Prostate gland (tissue), 2 donors: ENCODE data around the gene CD300E.

Experiments
- POLR2A ChIP-seq: fragments of 450-650 bp; IDR thresholded peaks from one replicate; pipeline ENCODE4 v1.6.1; 2016; ENCODE audit warnings: antibody characterized with exemption, mild to moderate bottlenecking
- POLR2AphosphoS5 ChIP-seq: sonication (generic); formaldehyde crosslinking; IDR thresholded peaks from one replicate; pipeline ENCODE4 v1.6.1; 2017; ENCODE audit warnings: antibody characterized with exemption
- TF ChIP-seq, protein P1 (sequence below), 4 experiments: fragments of 200-600 bp in 2 of 4; fragments of 450-650 bp in 2 of 4; sonication (generic) in 2 of 4; IDR thresholded peaks; 1 replicate in 3 of 4; 2 replicates in 1 of 4; pipeline ENCODE4 v1.5.1; 2016 to 2019; ENCODE audit warnings: antibody characterized with exemption in 4 of 4, mild to moderate bottlenecking in 2 of 4, moderate library complexity in 2 of 4

DNA sequence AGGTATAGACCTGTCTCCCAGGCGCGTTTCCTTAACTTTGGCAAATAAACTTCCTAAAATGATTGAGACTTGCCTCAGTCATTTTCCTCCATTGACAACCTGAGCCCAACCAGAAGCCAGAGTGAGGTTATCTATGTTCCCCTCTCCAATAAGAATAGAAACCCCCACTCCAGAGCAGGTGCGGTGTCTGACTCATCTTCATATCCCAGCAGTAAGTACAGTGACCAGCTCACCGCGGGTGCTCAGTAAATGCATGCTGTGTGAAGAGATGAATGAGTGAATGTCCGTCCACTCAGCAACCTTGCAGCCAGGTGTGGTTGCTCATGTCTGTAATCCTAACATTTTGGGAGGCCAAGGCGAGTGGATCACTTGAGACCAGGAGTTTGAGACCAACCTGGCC, 19.5 kb upstream of the CD300E start:
- TF ChIP-seq, protein P1, sequence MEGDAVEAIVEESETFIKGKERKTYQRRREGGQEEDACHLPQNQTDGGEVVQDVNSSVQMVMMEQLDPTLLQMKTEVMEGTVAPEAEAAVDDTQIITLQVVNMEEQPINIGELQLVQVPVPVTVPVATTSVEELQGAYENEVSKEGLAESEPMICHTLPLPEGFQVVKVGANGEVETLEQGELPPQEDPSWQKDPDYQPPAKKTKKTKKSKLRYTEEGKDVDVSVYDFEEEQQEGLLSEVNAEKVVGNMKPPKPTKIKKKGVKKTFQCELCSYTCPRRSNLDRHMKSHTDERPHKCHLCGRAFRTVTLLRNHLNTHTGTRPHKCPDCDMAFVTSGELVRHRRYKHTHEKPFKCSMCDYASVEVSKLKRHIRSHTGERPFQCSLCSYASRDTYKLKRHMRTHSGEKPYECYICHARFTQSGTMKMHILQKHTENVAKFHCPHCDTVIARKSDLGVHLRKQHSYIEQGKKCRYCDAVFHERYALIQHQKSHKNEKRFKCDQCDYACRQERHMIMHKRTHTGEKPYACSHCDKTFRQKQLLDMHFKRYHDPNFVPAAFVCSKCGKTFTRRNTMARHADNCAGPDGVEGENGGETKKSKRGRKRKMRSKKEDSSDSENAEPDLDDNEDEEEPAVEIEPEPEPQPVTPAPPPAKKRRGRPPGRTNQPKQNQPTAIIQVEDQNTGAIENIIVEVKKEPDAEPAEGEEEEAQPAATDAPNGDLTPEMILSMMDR (IDR thresholded peaks at IDR 0.05) = no peak
- no peak for TF ChIP-seq POLR2A
- no peak for TF ChIP-seq POLR2AphosphoS5
